Mesendoderm (in vitro differentiated cells): ENCODE measurements around the gene AGAP1.

Experiments
- DNase-seq: peaks from one replicate; pipeline ENCODE4 v3.0.0; 2013
- H2AK5ac ChIP-seq: 2 replicates; pipeline ENCODE4 v1.6.1; 2013; ENCODE audit warnings: low read length, inconsistent platforms
- H2BK120ac ChIP-seq: 2 replicates; pipeline ENCODE4 v1.6.1; 2013; ENCODE audit warnings: low read depth, mild to moderate bottlenecking, low read length, moderate library complexity, mixed read lengths
- H2BK15ac ChIP-seq: replicated peaks from 2 replicates; pipeline ENCODE4 v1.6.1; 2013; ENCODE audit warnings: low read depth, mild to moderate bottlenecking, moderate library complexity
- H2BK5ac ChIP-seq: 2 replicates; pipeline ENCODE4 v1.6.1; 2013; ENCODE audit warnings: low read length, inconsistent platforms
- H3K18ac ChIP-seq: 2 replicates; pipeline ENCODE4 v1.6.1; 2013; ENCODE audit warnings: mild to moderate bottlenecking, low read length, mixed read lengths
- H3K23ac ChIP-seq: one replicate; pipeline ENCODE4 v1.6.1; 2013; ENCODE audit warnings: low read length
- H3K27ac ChIP-seq: 2 replicates; pipeline ENCODE4 v1.5.1; 2013; ENCODE audit warnings: low read depth, mild to moderate bottlenecking, inconsistent platforms, low read length, moderate library complexity
- H3K27me3 ChIP-seq: 2 replicates; pipeline ENCODE4 v1.6.1; 2013; ENCODE audit warnings: low read length, control low read depth, mild to moderate bottlenecking, inconsistent platforms; ENCODE audit not compliant: insufficient read depth, poor library complexity
- H3K36me3 ChIP-seq: 2 replicates; pipeline ENCODE4 v1.6.1; 2013; ENCODE audit warnings: low read length, inconsistent platforms; ENCODE audit not compliant: control insufficient read depth, insufficient read depth
- H3K4ac ChIP-seq: one replicate; pipeline ENCODE4 v1.6.1; 2013; ENCODE audit warnings: low read depth, mild to moderate bottlenecking, low read length, moderate library complexity
- H3K4me1 ChIP-seq: 2 replicates; pipeline ENCODE4 v1.6.1; 2013; ENCODE audit warnings: low read depth, low read length, inconsistent platforms; ENCODE audit not compliant: control insufficient read depth
- H3K4me2 ChIP-seq: 2 replicates; pipeline ENCODE4 v1.6.1; 2013; ENCODE audit warnings: low read length
- H3K4me3 ChIP-seq: 2 replicates; pipeline ENCODE4 v1.5.1; 2013; ENCODE audit warnings: mild to moderate bottlenecking, low read length
- H3K56ac ChIP-seq: one replicate; pipeline ENCODE4 v1.6.1; 2013; ENCODE audit warnings: low read length
- H3K79me1 ChIP-seq: 2 replicates; pipeline ENCODE4 v1.6.1; 2013; ENCODE audit warnings: low read length, inconsistent platforms
- H3K79me2 ChIP-seq: 2 replicates; pipeline ENCODE4 v1.6.1; 2013; ENCODE audit warnings: mild to moderate bottlenecking, low read length; ENCODE audit not compliant: control insufficient read depth, insufficient read depth
- H3K9ac ChIP-seq: 2 replicates; pipeline ENCODE4 v1.6.1; 2013; ENCODE audit warnings: low read length, inconsistent platforms
- H4K5ac ChIP-seq: one replicate; pipeline ENCODE4 v1.6.1; 2013; ENCODE audit warnings: low read length
- H4K8ac ChIP-seq: one replicate; pipeline ENCODE4 v1.6.1; 2013; ENCODE audit warnings: low read depth, mild to moderate bottlenecking, control low read depth, low read length, moderate library complexity
- WGBS: extraction: QIAGEN DNeasy Blood & Tissue Kit; methylation state at CpG from one replicate; pipeline ENCODE4 v1.1.7; 2013; ENCODE audit warnings: low lambda C conversion rate, missing lambda C conversion rate; ENCODE audit not compliant: insufficient coverage; ENCODE audit errors: extremely low coverage; 5-methylcytosine and 5-hydroxymethylcytosine counted together

AGAP1 gene

DNA sequence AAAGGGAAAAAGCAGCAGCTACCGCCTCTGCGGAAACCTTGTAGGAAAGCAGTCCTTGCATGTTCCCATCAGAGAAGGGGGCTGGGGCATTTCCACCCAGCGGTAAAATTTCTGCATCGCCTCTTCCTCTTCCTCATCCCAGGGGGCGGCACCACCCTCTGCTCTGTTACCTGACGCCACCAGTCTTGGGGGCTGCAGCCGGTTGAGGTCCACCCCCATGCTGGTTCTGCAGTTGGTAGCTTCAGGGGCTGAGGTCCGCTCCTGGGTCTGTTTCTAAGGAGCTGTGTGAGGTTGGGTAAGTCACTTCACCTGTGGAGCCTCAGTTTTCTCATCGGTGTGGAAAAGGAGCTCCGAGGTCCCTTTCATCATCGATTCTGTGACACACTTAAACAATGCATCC, 14.2 kb upstream of the AGAP1 start:
- no peak overlapping the region for H3K23ac ChIP-seq
- no peak overlapping the region for H3K27ac ChIP-seq
- H4K8ac ChIP-seq: no peak overlapping the region
- H3K4ac ChIP-seq: no peak overlapping the region
- H3K9ac ChIP-seq: no peak overlapping the region
- WGBS: no CpG with 5 or more reads among the region's 11 CpGs
- no peaks in the 10 kb centered on the region for H3K79me2 ChIP-seq
- H3K36me3 ChIP-seq: no peaks in the 10 kb centered on the region
- no peak overlapping the region for H2BK5ac ChIP-seq
- H3K4me2 ChIP-seq: no peak overlapping the region
- no peaks in the 10 kb centered on the region for H3K27me3 ChIP-seq
- no peak overlapping the region for H2AK5ac ChIP-seq
- no peaks in the 10 kb centered on the region for H3K79me1 ChIP-seq
- H3K18ac ChIP-seq: no peak overlapping the region
- H2BK15ac ChIP-seq: no peak overlapping the region
- H2BK120ac ChIP-seq: no peak overlapping the region
- no peak overlapping the region for H3K4me3 ChIP-seq
- H3K4me1 ChIP-seq: no peaks in the 10 kb centered on the region
- H3K56ac ChIP-seq: no peak overlapping the region
- no peak for DNase-seq
- no peak overlapping the region for H4K5ac ChIP-seq

DNA sequence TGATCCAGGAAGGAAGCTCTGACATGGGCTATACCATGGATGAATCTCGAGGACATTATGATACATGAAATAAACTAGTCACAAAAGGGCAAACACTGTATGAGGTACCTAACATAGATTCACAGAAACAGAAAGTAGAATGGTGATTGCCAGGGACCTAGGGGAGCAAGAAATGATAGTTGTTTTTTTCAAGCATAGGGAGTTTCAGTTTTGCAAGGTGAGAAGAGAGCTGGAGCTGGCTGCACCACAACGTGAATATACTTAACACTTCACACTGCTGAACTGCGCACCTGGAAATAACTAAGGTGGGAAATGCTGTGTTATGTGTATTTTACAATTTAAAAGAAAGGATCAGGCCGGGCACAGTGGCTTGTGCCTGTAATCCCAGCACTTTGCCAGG, 13.2 kb upstream of the AGAP1 start:
- H3K27ac ChIP-seq: no peak overlapping the region
- WGBS: no CpG with 5 or more reads among the region's 4 CpGs

DNA sequence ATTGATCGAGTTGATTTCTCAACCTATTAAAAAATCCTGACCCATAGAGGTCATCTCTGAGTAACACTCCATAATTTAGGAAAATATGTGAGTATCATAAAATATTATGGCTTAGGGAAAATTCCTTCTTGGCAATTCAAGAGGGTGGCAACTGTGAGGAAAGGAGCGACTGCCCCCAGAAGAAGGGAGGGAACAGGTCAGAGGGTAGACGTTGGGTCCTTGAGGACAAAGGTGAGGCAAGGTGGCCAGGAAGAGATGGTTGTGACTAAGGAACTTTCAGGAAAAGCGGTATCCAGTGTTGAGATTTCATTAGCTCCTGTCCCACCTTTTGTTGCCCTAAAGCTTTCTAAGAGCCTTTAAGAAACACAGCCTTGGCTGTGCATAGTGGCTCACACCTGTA, 10.5 kb upstream of the AGAP1 start:
- H3K4me2 ChIP-seq: no peak overlapping the region
- H3K4me3 ChIP-seq: no peak overlapping the region
- no peak overlapping the region for H2BK5ac ChIP-seq
- no peak overlapping the region for H2AK5ac ChIP-seq
- no peak overlapping the region for H4K8ac ChIP-seq
- H3K23ac ChIP-seq: no peak overlapping the region
- H2BK15ac ChIP-seq: no peak overlapping the region
- H3K56ac ChIP-seq: no peak overlapping the region
- DNase-seq: no peak
- WGBS: no CpG with 5 or more reads among the region's 4 CpGs
- H2BK120ac ChIP-seq: no peak overlapping the region
- no peak overlapping the region for H3K9ac ChIP-seq
- H3K18ac ChIP-seq: no peak overlapping the region
- no peak overlapping the region for H3K4ac ChIP-seq
- no peaks in the 10 kb centered on the region for H3K36me3 ChIP-seq
- no peaks in the 10 kb centered on the region for H3K79me1 ChIP-seq
- H4K5ac ChIP-seq: no peak overlapping the region
- H3K27me3 ChIP-seq: no peaks in the 10 kb centered on the region
- H3K79me2 ChIP-seq: no peaks in the 10 kb centered on the region
- H3K4me1 ChIP-seq: no peaks in the 10 kb centered on the region
- H3K27ac ChIP-seq: no peak overlapping the region

More for the DNA sequence above, 13.2 kb upstream of the AGAP1 start:
- Histone ChIP-seq H3K36me3 (no peaks in the 10 kb centered on the region), H2BK15ac (no peak overlapping the region), H3K56ac (no peak overlapping the region), H2AK5ac (no peak overlapping the region), H3K18ac (no peak overlapping the region), H3K4me2 (no peak overlapping the region), H3K27me3 (no peaks in the 10 kb centered on the region), H2BK120ac (no peak overlapping the region), H3K79me1 (no peaks in the 10 kb centered on the region), H3K9ac (no peak overlapping the region), H4K8ac (no peak overlapping the region), H3K4me3 (no peak overlapping the region), H3K4me1 (no peaks in the 10 kb centered on the region), H4K5ac (no peak overlapping the region), H3K4ac (no peak overlapping the region), H2BK5ac (no peak overlapping the region), H3K79me2 (no peaks in the 10 kb centered on the region), H3K23ac (no peak overlapping the region)
- no peak for DNase-seq

DNA sequence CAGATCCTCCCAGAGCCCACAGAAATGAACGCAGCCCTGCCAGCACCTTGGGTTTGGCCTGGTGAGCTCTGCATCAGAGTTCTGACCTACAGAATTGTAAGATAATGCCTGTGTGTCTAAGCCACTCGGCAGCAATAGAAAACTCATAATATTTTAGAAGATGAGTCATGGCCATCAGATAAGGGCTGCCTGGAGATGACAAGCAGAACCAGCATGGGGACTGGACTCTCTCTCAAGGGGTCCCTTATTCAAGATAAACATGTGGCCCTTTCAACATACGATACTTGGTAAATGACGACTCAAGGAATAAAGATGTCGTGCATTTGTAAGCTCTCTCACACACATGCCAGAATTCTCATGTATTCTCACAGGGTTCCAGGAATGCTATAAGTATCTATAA, 8.5 kb upstream of the AGAP1 start:
- H3K4me3 ChIP-seq: no peak overlapping the region
- no peak overlapping the region for H2BK5ac ChIP-seq
- no peak overlapping the region for H2BK120ac ChIP-seq
- no CpG with 5 or more reads among the region's 5 CpGs for WGBS
- H3K56ac ChIP-seq: no peak overlapping the region
- no peak overlapping the region for H3K4ac ChIP-seq
- H3K79me1 ChIP-seq: no peaks in the 10 kb centered on the region
- no peak overlapping the region for H3K18ac ChIP-seq
- H3K4me2 ChIP-seq: no peak overlapping the region
- no peak overlapping the region for H3K23ac ChIP-seq
- H2BK15ac ChIP-seq: no peak overlapping the region
- H4K5ac ChIP-seq: no peak overlapping the region
- no peaks in the 10 kb centered on the region for H3K79me2 ChIP-seq
- no peaks in the 10 kb centered on the region for H3K36me3 ChIP-seq
- H2AK5ac ChIP-seq: no peak overlapping the region
- H3K27me3 ChIP-seq: no peaks in the 10 kb centered on the region
- H4K8ac ChIP-seq: no peak overlapping the region
- H3K27ac ChIP-seq: no peak overlapping the region
- no peaks in the 10 kb centered on the region for H3K4me1 ChIP-seq
- H3K9ac ChIP-seq: no peak overlapping the region
- no peak for DNase-seq

DNA sequence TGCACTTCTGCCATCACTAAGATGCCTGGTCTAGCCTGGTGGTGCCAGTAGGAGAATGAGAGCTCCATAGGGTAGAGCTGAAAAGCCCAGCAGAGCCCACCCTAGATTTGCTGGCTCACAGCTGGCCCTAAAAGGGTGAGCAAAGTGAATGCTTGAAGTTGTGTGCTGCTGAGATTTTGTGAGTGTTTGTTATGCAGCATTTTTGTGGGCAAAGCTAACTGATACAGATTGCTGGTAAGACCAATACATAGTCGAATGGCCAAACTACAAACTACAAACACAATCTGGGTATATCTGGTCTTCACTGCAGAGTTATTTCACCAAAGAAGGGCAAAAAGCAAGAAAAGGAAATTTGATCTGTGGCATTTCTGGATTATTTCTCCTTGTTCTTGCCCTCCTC, 7.1 kb upstream of the AGAP1 start:
- H3K79me2 ChIP-seq: no peaks in the 10 kb centered on the region
- H3K27me3 ChIP-seq: no peaks in the 10 kb centered on the region
- no CpG with 5 or more reads among the region's 1 CpG for WGBS
- no peak for DNase-seq
- H3K79me1 ChIP-seq: no peaks in the 10 kb centered on the region
- H3K18ac ChIP-seq: no peak overlapping the region
- H4K8ac ChIP-seq: no peak overlapping the region
- H2BK5ac ChIP-seq: no peak overlapping the region
- H2BK120ac ChIP-seq: no peak overlapping the region
- no peak overlapping the region for H4K5ac ChIP-seq
- no peak overlapping the region for H3K4me3 ChIP-seq
- H3K23ac ChIP-seq: no peak overlapping the region
- no peak overlapping the region for H3K27ac ChIP-seq
- no peaks in the 10 kb centered on the region for H3K36me3 ChIP-seq
- no peak overlapping the region for H3K4me2 ChIP-seq
- no peaks in the 10 kb centered on the region for H3K4me1 ChIP-seq
- H2AK5ac ChIP-seq: no peak overlapping the region
- no peak overlapping the region for H3K9ac ChIP-seq
- no peak overlapping the region for H2BK15ac ChIP-seq
- no peak overlapping the region for H3K4ac ChIP-seq
- H3K56ac ChIP-seq: no peak overlapping the region

DNA sequence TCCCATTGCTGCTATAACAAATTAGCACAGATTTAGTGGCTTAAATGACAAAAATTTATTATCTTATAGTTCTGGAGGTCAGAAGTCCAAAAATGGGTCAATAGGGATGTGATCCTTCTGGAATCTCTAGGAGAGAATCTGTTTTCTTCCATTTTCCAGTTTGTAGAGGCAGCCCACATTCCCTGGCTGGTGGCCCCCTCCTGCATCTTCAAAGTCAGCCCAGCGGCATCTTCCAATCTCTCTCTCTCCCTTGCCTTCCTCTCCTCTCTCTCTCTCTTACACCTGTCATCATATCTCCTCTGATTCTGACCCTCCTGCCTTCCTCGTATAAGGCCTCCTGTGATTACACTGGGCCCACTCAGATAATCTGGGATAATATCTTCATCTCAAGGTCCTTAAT, 3.9 kb upstream of the AGAP1 start:
- Histone ChIP-seq H3K23ac (no peak overlapping the region), H3K18ac (no peak overlapping the region), H3K4ac (no peak overlapping the region), H3K79me1 (no peaks in the 10 kb centered on the region), H2BK5ac (no peak overlapping the region), H3K4me1 (peaks cover 3% of the 10 kb centered on the region), H4K8ac (no peak overlapping the region), H3K27ac (no peak overlapping the region), H2AK5ac (no peak overlapping the region), H3K9ac (no peak overlapping the region), H3K27me3 (no peaks in the 10 kb centered on the region), H3K36me3 (no peaks in the 10 kb centered on the region), H3K56ac (no peak overlapping the region), H3K4me3 (no peak overlapping the region), H4K5ac (no peak overlapping the region), H3K79me2 (no peaks in the 10 kb centered on the region), H2BK15ac (no peak overlapping the region), H2BK120ac (no peak overlapping the region), H3K4me2 (no peak overlapping the region)
- no CpG with 5 or more reads among the region's 2 CpGs for WGBS
- no peak for DNase-seq
